Fibroblast of villous mesenchyme (primary cell): Measurements from ENCODE around the gene GFRA1. TPM values are rescaled to one million over a fixed set of nuclear protein-coding genes. Genes with fewer than 3 reads are reported as not detected.
A peak's percentile ranks its signal among the peaks of the same experiment; 100 is the strongest.

ENCODE experiments used
- DNase-seq: peaks from one replicate; pipeline ENCODE4 v3.0.0-alpha.2; 2010; ENCODE audit warnings: low read depth
- H3K4me3 ChIP-seq: 2 replicates; pipeline ENCODE4 v1.5.1; 2011; ENCODE audit warnings: low read depth, mild to moderate bottlenecking, low read length
- total RNA-seq: library from RNA; depleted of rRNA; stranded (reverse); fragments of >200 nt; gene quantifications from 2 replicates; pipeline ENCODE4 v1.2.3, GENCODE V29; 2012
- TF ChIP-seq, protein P1 (sequence below): IDR thresholded peaks from 2 replicates; pipeline ENCODE4 v1.5.1; 2012; ENCODE audit warnings: low read depth, mild to moderate bottlenecking, low read length; ENCODE audit not compliant: insufficient read depth

GFRA1 gene
- total RNA-seq, 1 donor, result 59.6 TPM

DNA sequence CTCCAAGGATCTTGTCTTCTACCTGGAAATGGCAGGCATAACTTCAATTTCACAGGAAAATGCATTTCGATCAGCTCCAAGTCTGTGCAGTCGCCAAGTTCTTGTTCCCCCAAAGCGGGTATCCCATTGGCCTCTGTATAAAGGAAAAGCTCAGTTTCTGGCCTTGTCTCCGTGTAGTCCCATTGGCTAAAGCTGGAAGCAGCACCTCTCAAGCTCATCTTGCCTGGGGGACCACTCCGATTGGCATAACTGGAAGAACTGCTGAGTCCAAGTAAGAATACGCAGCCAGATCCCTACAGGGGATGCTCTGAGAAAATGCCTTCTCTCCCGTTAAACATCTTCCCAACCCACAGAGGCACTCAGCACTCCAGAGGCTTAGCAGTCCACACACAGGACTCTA lies 205.2 kb downstream of the GFRA1 start:
- no peak overlapping the region for H3K4me3 ChIP-seq
- TF ChIP-seq, protein P1, sequence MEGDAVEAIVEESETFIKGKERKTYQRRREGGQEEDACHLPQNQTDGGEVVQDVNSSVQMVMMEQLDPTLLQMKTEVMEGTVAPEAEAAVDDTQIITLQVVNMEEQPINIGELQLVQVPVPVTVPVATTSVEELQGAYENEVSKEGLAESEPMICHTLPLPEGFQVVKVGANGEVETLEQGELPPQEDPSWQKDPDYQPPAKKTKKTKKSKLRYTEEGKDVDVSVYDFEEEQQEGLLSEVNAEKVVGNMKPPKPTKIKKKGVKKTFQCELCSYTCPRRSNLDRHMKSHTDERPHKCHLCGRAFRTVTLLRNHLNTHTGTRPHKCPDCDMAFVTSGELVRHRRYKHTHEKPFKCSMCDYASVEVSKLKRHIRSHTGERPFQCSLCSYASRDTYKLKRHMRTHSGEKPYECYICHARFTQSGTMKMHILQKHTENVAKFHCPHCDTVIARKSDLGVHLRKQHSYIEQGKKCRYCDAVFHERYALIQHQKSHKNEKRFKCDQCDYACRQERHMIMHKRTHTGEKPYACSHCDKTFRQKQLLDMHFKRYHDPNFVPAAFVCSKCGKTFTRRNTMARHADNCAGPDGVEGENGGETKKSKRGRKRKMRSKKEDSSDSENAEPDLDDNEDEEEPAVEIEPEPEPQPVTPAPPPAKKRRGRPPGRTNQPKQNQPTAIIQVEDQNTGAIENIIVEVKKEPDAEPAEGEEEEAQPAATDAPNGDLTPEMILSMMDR, result no peak
- no peak for DNase-seq

DNA sequence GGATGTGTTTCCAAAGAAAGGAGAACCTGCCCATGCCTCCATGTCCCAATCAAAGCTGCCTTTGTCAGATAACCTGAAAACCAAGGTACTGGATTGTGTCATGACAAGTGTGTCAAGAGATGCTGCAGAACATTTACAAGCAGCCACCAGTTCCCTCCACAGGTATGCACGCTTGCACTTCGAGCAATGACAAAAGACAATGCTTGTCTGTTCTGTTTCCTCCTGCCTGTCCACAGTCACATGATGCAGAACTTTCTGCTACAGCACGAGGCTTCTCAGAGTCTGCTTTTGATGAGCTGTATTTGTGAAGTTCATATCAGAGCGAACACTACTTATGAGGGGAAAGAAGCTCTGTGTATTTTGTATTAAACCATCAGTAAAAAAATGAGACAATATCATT lies 209.9 kb downstream of the GFRA1 start:
- no peak overlapping the region for H3K4me3 ChIP-seq
- TF ChIP-seq, protein P1, result no peak
- no peak for DNase-seq

DNA sequence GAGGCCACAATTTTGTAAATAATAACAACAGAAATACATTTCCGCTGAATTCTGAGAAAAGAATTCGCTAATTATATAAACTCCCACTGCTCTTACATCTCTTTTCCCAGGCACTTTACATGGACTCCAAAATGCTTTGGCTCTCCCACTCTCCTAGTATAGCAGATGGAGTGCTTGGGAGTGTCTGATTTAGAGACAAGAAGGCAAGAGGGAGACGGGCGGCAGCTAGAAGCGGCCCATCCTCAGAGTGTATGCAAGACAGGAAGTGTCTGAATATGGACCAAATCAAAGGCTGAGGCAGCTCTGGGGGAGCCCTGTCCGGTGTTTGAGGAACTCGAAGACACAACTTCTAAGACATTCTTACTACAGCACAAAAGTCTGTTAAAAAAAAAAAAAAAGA lies 212.1 kb downstream of the GFRA1 start:
- no peak for DNase-seq
- no peak overlapping the region for H3K4me3 ChIP-seq
- TF ChIP-seq, protein P1, result no peak

DNA sequence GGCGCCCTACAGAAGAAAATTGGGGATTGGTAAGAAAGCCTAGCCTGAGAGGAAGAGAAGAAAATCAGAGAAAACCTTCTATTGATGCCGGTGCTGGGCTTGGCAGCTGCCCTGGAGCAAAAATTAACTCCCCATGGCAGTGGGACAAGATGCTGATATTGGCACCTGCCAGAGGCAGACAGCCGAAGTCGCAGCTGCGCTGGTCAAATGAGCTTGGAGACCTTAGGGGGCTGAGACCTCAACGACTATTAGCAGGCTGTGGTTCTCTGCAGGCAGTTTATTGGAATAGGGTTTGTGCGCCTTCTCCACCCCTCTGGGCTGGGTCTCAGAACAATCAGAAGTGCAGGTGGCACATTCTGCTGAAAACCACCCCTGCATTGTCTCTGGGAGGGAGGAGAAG lies 213.7 kb downstream of the GFRA1 start:
- TF ChIP-seq, protein P1, result no peak
- H3K4me3 ChIP-seq, result no peak overlapping the region
- DNase-seq, result no peak

DNA sequence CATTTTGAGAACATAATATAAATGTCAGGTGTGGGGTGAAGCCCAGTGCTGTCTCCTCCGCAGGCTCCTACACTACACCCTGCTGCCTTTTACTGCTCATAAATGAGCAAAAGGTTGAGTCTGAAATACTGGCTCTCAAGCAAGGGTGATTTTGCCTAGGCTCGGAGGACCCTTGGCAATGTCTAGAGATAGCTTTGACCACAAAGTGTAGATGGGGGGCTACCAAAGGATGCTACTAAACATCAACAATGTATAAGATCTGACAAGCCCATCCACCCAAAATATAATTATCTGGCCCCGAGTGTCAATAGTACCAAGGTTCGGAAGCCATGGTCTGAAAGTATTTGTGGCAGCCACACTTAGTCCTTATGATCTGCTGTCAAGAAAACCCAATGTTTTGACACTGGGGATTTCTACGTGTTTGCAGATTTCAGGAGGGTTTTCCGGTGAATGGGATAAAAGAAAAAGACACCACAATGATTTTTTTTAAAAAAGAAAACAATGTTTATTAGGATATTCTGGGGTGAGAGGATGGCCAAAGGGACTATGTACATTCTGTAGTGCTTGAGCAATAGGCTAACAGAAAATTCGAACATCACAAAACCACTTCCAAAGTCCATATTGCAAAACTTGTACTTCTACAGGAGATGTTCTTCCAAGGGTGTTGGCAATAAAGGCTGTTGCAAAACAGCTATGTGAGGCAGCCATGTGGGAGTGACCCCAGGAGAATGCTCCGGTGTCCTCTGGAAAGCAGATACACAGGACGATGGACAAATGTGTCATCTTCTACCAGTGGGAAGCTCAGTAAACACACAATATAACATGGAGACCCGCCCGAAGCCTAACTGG lies 216.3 kb downstream of the GFRA1 start:
- DNase-seq, result peak; percentile 35
- no peak overlapping the region for H3K4me3 ChIP-seq
- TF ChIP-seq, protein P1, result no peak

DNA sequence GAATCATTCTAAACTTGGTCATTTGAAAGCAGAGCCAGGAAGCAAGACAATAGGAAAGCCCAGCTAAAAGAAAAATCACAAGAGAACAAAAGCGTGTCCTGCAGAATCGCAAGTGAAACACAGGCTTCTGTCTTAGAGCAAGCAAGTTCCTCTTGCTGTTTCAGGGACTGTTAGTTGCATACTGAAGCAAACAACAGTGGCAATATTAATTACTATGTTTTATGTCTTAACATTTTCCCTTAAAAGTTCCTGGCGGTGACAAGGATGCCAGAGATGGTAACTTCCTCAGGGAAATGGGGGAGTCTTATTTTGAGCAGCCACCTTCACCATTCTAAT lies 217.1 kb downstream of the GFRA1 start:
- DNase-seq, result no peak
- H3K4me3 ChIP-seq, result no peak overlapping the region
- TF ChIP-seq, protein P1, result no peak
